Gastroesophageal sphincter (tissue), 3 donors: ENCODE results near the gene SLC28A2.

Experiments used
- CTCF ChIP-seq, 4 experiments: fragments of 200-600 bp in 2 of 4; fragments of 450-650 bp in 2 of 4; sonication (generic) in 1 of 4; IDR thresholded peaks; one replicate each; pipeline ENCODE4 v1.5.1; 2017 to 2019; ENCODE audit warnings: antibody characterized with exemption in 4 of 4, mild to moderate bottlenecking in 2 of 4, moderate library complexity in 2 of 4
- EP300 ChIP-seq: sonication (generic); formaldehyde crosslinking; IDR thresholded peaks from one replicate; pipeline ENCODE4 v1.6.1; 2017; ENCODE audit warnings: antibody characterized with exemption, mild to moderate bottlenecking
- POLR2A ChIP-seq, 2 donors: fragments of 450-650 bp; IDR thresholded peaks; one replicate each; pipeline ENCODE4 v1.6.1; 2017; ENCODE audit warnings: antibody characterized with exemption in 2 of 2, mild to moderate bottlenecking in 2 of 2, moderate library complexity in 1 of 2
- POLR2AphosphoS5 ChIP-seq: sonication (generic); formaldehyde crosslinking; IDR thresholded peaks from one replicate; pipeline ENCODE4 v1.6.1; 2017; ENCODE audit warnings: antibody characterized with exemption

GRCh38 chr15:45319472-45320214, 67.6 kb downstream of the SLC28A2 start:
- TF ChIP-seq CTCF (IDR thresholded peaks at IDR 0.05) (no peak), POLR2A (IDR thresholded peaks at IDR 0.05) (no peak), POLR2AphosphoS5 (no peak), EP300 (no peak)
